OCI-LY1 (cell line): ENCODE measurements around the gene TXNDC17.

Experiments used
- H2AFZ ChIP-seq: fragments of 200-600 bp; sonication (generic), shearing (Covaris generic); 2 replicates; pipeline ENCODE4 v1.6.0; 2014; ENCODE audit warnings: antibody characterized with exemption, mild to moderate bottlenecking, low read length
- H3F3A ChIP-seq: fragments of 200-600 bp; sonication (generic), shearing (Covaris generic); 2 replicates; pipeline ENCODE4 v1.6.0; 2014; ENCODE audit warnings: mild to moderate bottlenecking, antibody characterized with exemption, low read length, moderate library complexity; ENCODE audit not compliant: insufficient read depth
- H3K27ac ChIP-seq: fragments of 200-600 bp; sonication (generic); 2 replicates; pipeline ENCODE4 v1.5.1; 2014; ENCODE audit warnings: low read length, mixed run types, mild to moderate bottlenecking, low read depth; ENCODE audit not compliant: poor library complexity, severe bottlenecking
- H3K27me3 ChIP-seq: fragments of 200-600 bp; sonication (generic); 2 replicates; pipeline ENCODE4 v1.6.0; 2014; ENCODE audit warnings: antibody characterized with exemption, mild to moderate bottlenecking, low read length, moderate library complexity; ENCODE audit not compliant: insufficient read depth
- H3K36me3 ChIP-seq: fragments of 200-600 bp; sonication (generic); 2 replicates; pipeline ENCODE4 v1.6.1; 2014; ENCODE audit warnings: mild to moderate bottlenecking, antibody characterized with exemption, low read length, moderate library complexity, mixed read lengths; ENCODE audit not compliant: insufficient read depth
- H3K4me1 ChIP-seq: fragments of 200-600 bp; sonication (generic); 2 replicates; pipeline ENCODE4 v1.5.1; 2014; ENCODE audit warnings: mild to moderate bottlenecking, low read length, moderate library complexity; ENCODE audit not compliant: insufficient read depth, severe bottlenecking
- H3K4me2 ChIP-seq: fragments of 200-600 bp; sonication (generic), shearing (Covaris generic); 2 replicates; pipeline ENCODE4 v1.6.1; 2014; ENCODE audit warnings: low read length
- H3K4me3 ChIP-seq: fragments of 200-600 bp; sonication (generic); 2 replicates; pipeline ENCODE4 v1.5.1; 2014; ENCODE audit warnings: low read length, low read depth, mild to moderate bottlenecking, mixed read lengths; ENCODE audit not compliant: poor library complexity, severe bottlenecking
- H3K79me2 ChIP-seq: fragments of 200-600 bp; shearing (Covaris generic); 2 replicates; pipeline ENCODE4 v1.6.1; 2016; ENCODE audit warnings: mixed run types, low read length, mixed read lengths; ENCODE audit not compliant: insufficient read depth
- H3K9ac ChIP-seq: fragments of 200-600 bp; sonication (generic), shearing (Covaris generic); 2 replicates; pipeline ENCODE4 v1.6.1; 2014; ENCODE audit warnings: mild to moderate bottlenecking, low read length, mixed read lengths
- H3K9me2 ChIP-seq: fragments of 200-600 bp; sonication (generic), shearing (Covaris generic); 2 replicates; pipeline ENCODE4 v1.6.1; 2014; ENCODE audit warnings: low read depth, mild to moderate bottlenecking, low read length, mixed read lengths
- H3K9me3 ChIP-seq: fragments of 200-600 bp; shearing (Covaris generic); 2 replicates; pipeline ENCODE4 v1.6.1; 2014; ENCODE audit warnings: low read length, mixed read lengths
- H4K20me1 ChIP-seq: fragments of 200-600 bp; sonication (generic), shearing (Covaris generic); 2 replicates; pipeline ENCODE4 v1.6.0; 2016; ENCODE audit warnings: mild to moderate bottlenecking, low read length; ENCODE audit not compliant: insufficient read depth
- CTCF ChIP-seq: fragments of 200-600 bp; sonication (generic), shearing (Covaris generic); IDR thresholded peaks from 2 replicates; pipeline ENCODE4 v1.5.1; 2017; ENCODE audit warnings: mild to moderate bottlenecking, antibody characterized with exemption, low read length, moderate library complexity, mixed read lengths
- EZH2 ChIP-seq: fragments of 200-600 bp; sonication (generic), shearing (Covaris generic); IDR thresholded peaks from 2 replicates; pipeline ENCODE4 v1.8.0; 2017; ENCODE audit warnings: borderline replicate concordance, mixed run types, mild to moderate bottlenecking, antibody characterized with exemption, low read length, moderate library complexity, mixed read lengths

TXNDC17 gene

GRCh38 chr17:6611231-6611630 is 29.6 kb upstream of the TXNDC17 start:
- H3K4me2 ChIP-seq: no peak overlapping the region
- H3K36me3 ChIP-seq: peaks cover 57% of the 10 kb centered on the region
- no peak overlapping the region for H3K4me3 ChIP-seq
- H3K27me3 ChIP-seq: no peaks in the 10 kb centered on the region
- H3F3A ChIP-seq: no peaks in the 10 kb centered on the region
- no peak overlapping the region for H3K27ac ChIP-seq
- no peaks in the 10 kb centered on the region for H3K9me3 ChIP-seq
- no peaks in the 10 kb centered on the region for H4K20me1 ChIP-seq
- no peak overlapping the region for H3K9ac ChIP-seq
- no peaks in the 10 kb centered on the region for H3K9me2 ChIP-seq
- no peaks in the 10 kb centered on the region for H3K79me2 ChIP-seq
- no peak for TF ChIP-seq EZH2
- TF ChIP-seq CTCF: no peak
- H3K4me1 ChIP-seq: no peaks in the 10 kb centered on the region
- no peak overlapping the region for H2AFZ ChIP-seq

- no peak overlapping the region for H3K4me2 ChIP-seq
Measured at GRCh38 chr17:6623941-6624340, 16.9 kb upstream of the TXNDC17 start.

GRCh38 chr17:6626616-6627015 is 14.2 kb upstream of the TXNDC17 start:
- no peaks in the 10 kb centered on the region for H3K4me1 ChIP-seq
- H3K4me3 ChIP-seq: no peak overlapping the region
- H3K9ac ChIP-seq: no peak overlapping the region
- H3K27me3 ChIP-seq: no peaks in the 10 kb centered on the region
- peaks cover 60% of the 10 kb centered on the region for H3K36me3 ChIP-seq
- no peak overlapping the region for H3K4me2 ChIP-seq
- no peaks in the 10 kb centered on the region for H3K9me2 ChIP-seq
- no peaks in the 10 kb centered on the region for H3K9me3 ChIP-seq
- H3F3A ChIP-seq: no peaks in the 10 kb centered on the region
- TF ChIP-seq CTCF (no peak), EZH2 (no peak)
- no peaks in the 10 kb centered on the region for H4K20me1 ChIP-seq
- no peaks in the 10 kb centered on the region for H3K79me2 ChIP-seq
- H2AFZ ChIP-seq: no peak overlapping the region
- H3K27ac ChIP-seq: no peak overlapping the region

More at GRCh38 chr17:6623941-6624340, 16.9 kb upstream of the TXNDC17 start:
- H3K27ac ChIP-seq: no peak overlapping the region
- H3K4me3 ChIP-seq: no peak overlapping the region
- H3K27me3 ChIP-seq: no peaks in the 10 kb centered on the region
- TF ChIP-seq EZH2: no peak
- no peak for TF ChIP-seq CTCF
- H3K9me3 ChIP-seq: no peaks in the 10 kb centered on the region
- peaks cover 67% of the 10 kb centered on the region for H3K36me3 ChIP-seq
- no peaks in the 10 kb centered on the region for H3K79me2 ChIP-seq
- no peak overlapping the region for H2AFZ ChIP-seq
- H3K9ac ChIP-seq: no peak overlapping the region
- H3F3A ChIP-seq: no peaks in the 10 kb centered on the region
- no peaks in the 10 kb centered on the region for H3K9me2 ChIP-seq
- no peaks in the 10 kb centered on the region for H4K20me1 ChIP-seq
- H3K4me1 ChIP-seq: no peaks in the 10 kb centered on the region
